Fibroblast of lung (primary cell): Measurements from ENCODE around the gene CATSPERD. TPM values are rescaled to one million over a fixed set of nuclear protein-coding genes. Genes with fewer than 3 reads are reported as not detected.
"Not testable (repeated sequence)": the region's sequence is repeated elsewhere in the genome, so short reads cannot be mapped to it uniquely, and the experiment has no call there.

Experiments used
- DNase-seq, 2 donors: peaks; one replicate each; pipeline versions ENCODE4 v3.0.0 to v3.0.0-alpha.2; 2010; ENCODE audit warnings: low read depth in 2 of 2
- H2AFZ ChIP-seq: 2 replicates; pipeline ENCODE4 v1.5.1; 2012; ENCODE audit warnings: low read length, control low read depth, inconsistent platforms
- H3K27ac ChIP-seq: 2 replicates; pipeline ENCODE4 v1.5.1; 2011; ENCODE audit warnings: low read length, control low read depth; ENCODE audit not compliant: insufficient read depth
- H3K27me3 ChIP-seq: 2 replicates; pipeline ENCODE4 v1.5.1; 2011; ENCODE audit warnings: mild to moderate bottlenecking, low read length; ENCODE audit not compliant: control insufficient read depth, insufficient read depth
- H3K36me3 ChIP-seq: 2 replicates; pipeline ENCODE4 v1.5.1; 2011; ENCODE audit warnings: low read length; ENCODE audit not compliant: control insufficient read depth, insufficient read depth
- H3K4me1 ChIP-seq: 2 replicates; pipeline ENCODE4 v1.5.1; 2011; ENCODE audit warnings: low read length; ENCODE audit not compliant: control insufficient read depth, insufficient read depth; ENCODE audit errors: extremely low read depth
- H3K4me2 ChIP-seq: 2 replicates; pipeline ENCODE4 v1.5.1; 2011; ENCODE audit warnings: low read length, control low read depth; ENCODE audit not compliant: insufficient read depth; ENCODE audit errors: extremely low read depth
- H3K4me3 ChIP-seq, 4 experiments: fragments of 200-600 bp in 1 of 4; sonication (generic) in 1 of 4; replicated peaks in 1 of 4; 2 replicates each; pipeline ENCODE4 v1.5.1; 2011 to 2016; ENCODE audit warnings: low read length in 4 of 4, low read depth in 3 of 4, mild to moderate bottlenecking in 3 of 4, control low read depth in 2 of 4, inconsistent platforms in 1 of 4, mixed read lengths in 1 of 4; ENCODE audit not compliant: insufficient read depth in 1 of 4; ENCODE audit errors: control extremely low read depth in 1 of 4
- H3K79me2 ChIP-seq: 2 replicates; pipeline ENCODE4 v1.5.1; 2012; ENCODE audit warnings: mild to moderate bottlenecking, low read length, inconsistent platforms; ENCODE audit not compliant: control insufficient read depth, insufficient read depth
- H3K9ac ChIP-seq: 2 replicates; pipeline ENCODE4 v1.5.1; 2011; ENCODE audit warnings: mild to moderate bottlenecking, low read length, control low read depth; ENCODE audit not compliant: insufficient read depth
- H3K9me3 ChIP-seq: 2 replicates; pipeline ENCODE4 v1.5.1; 2012; ENCODE audit warnings: low read depth, low read length; ENCODE audit not compliant: control insufficient read depth, insufficient read depth
- H4K20me1 ChIP-seq: 2 replicates; pipeline ENCODE4 v1.5.1; 2011; ENCODE audit warnings: low read length; ENCODE audit not compliant: control insufficient read depth, insufficient read depth; ENCODE audit errors: extremely low read depth
- CTCF ChIP-seq, 2 donors: IDR thresholded peaks in 1 of 2; conservative IDR thresholded peaks in 1 of 2; 1 replicate in 1 of 2; 2 replicates in 1 of 2; pipeline ENCODE4 v1.5.1; 2011 to 2012; ENCODE audit warnings: low read length in 2 of 2, control low read depth in 1 of 2, inconsistent platforms in 1 of 2, low read depth in 1 of 2, mild to moderate bottlenecking in 1 of 2
- EZH2 ChIP-seq: IDR thresholded peaks from 2 replicates; pipeline ENCODE4 v1.5.1; 2012; ENCODE audit warnings: low read length, control low read depth, mild to moderate bottlenecking; ENCODE audit errors: missing control alignments
- polyA plus RNA-seq, 2 donors: library from polyadenylated mRNA; depleted of rRNA in 1 of 2; stranded (reverse) in 1 of 2; unstranded in 1 of 2; fragments of >200 nt; gene quantifications; 2 replicates each; pipeline ENCODE4 v1.2.1, GENCODE V29; 2011 to 2012; ENCODE audit warnings: missing spikeins in 1 of 2
- total RNA-seq: library from RNA; depleted of rRNA; stranded (reverse); fragments of >200 nt; gene quantifications from 2 replicates; pipeline ENCODE4 v1.2.1, GENCODE V29; 2014

The CATSPERD gene
- total and polyA plus RNA-seq, 2 donors (not counting 1 experiment from before 2014, with no cell fraction given): not detected

- H3K9ac ChIP-seq: no peak overlapping the region
- no peak overlapping the region for H3K4me2 ChIP-seq
- H4K20me1 ChIP-seq: no peaks in the 10 kb centered on the region
- no peak overlapping the region for H3K4me3 ChIP-seq
- no peaks in the 10 kb centered on the region for H3K4me1 ChIP-seq
- no peak overlapping the region for H3K27ac ChIP-seq
- DNase-seq: peak in 1 of 2 donors; percentile 9
- H3K27me3 ChIP-seq: no peaks in the 10 kb centered on the region
- H3K79me2 ChIP-seq: no peaks in the 10 kb centered on the region
- H3K9me3 ChIP-seq: no peaks in the 10 kb centered on the region
- TF ChIP-seq EZH2: no peak
- no peak for TF ChIP-seq CTCF (conservative IDR thresholded peaks at IDR 0.05 in 1 of 2, IDR thresholded peaks at IDR 0.05 in 1 of 2; ENCODE audit: low read depth in 1 of 2, low read length in 2 of 2)
- no peak overlapping the region for H2AFZ ChIP-seq
- H3K36me3 ChIP-seq: no peaks in the 10 kb centered on the region
Observed at GRCh38 chr19:5738423-5738822, 18.0 kb downstream of the CATSPERD start.

- H3K4me3 ChIP-seq: no peak overlapping the region
- H3K79me2 ChIP-seq: no peaks in the 10 kb centered on the region
- H3K36me3 ChIP-seq: no peaks in the 10 kb centered on the region
- DNase-seq: no peak
- no peaks in the 10 kb centered on the region for H3K9me3 ChIP-seq
- H3K4me1 ChIP-seq: no peaks in the 10 kb centered on the region
- TF ChIP-seq EZH2: no peak
- no peak for TF ChIP-seq CTCF (conservative IDR thresholded peaks at IDR 0.05 in 1 of 2, IDR thresholded peaks at IDR 0.05 in 1 of 2; ENCODE audit: low read depth in 1 of 2, low read length in 2 of 2)
- H3K9ac ChIP-seq: no peak overlapping the region
- H3K4me2 ChIP-seq: no peak overlapping the region
- no peak overlapping the region for H3K27ac ChIP-seq
- no peaks in the 10 kb centered on the region for H4K20me1 ChIP-seq
- no peaks in the 10 kb centered on the region for H3K27me3 ChIP-seq
- no peak overlapping the region for H2AFZ ChIP-seq
Observed at GRCh38 chr19:5742051-5742450, 21.6 kb downstream of the CATSPERD start.

- H4K20me1 ChIP-seq: no peaks in the 10 kb centered on the region
Observed at GRCh38 chr19:5743630-5744029, 23.2 kb downstream of the CATSPERD start.

GRCh38 chr19:5744999-5745398 is 24.6 kb downstream of the CATSPERD start:
- H3K9ac ChIP-seq, H3K4me1 ChIP-seq, H3K79me2 ChIP-seq, H2AFZ ChIP-seq, H3K27me3 ChIP-seq, H3K9me3 ChIP-seq, H3K36me3 ChIP-seq, H3K4me2 ChIP-seq, H3K27ac ChIP-seq, H4K20me1 ChIP-seq, DNase-seq, H3K4me3 ChIP-seq: not testable (repeated sequence)

More at GRCh38 chr19:5743630-5744029, 23.2 kb downstream of the CATSPERD start:
- no peaks in the 10 kb centered on the region for H3K9me3 ChIP-seq
- no peak overlapping the region for H3K27ac ChIP-seq
- H2AFZ ChIP-seq: no peak overlapping the region
- H3K4me3 ChIP-seq: no peak overlapping the region
- no peaks in the 10 kb centered on the region for H3K36me3 ChIP-seq
- TF ChIP-seq EZH2: no peak
- TF ChIP-seq CTCF (conservative IDR thresholded peaks at IDR 0.05 in 1 of 2, IDR thresholded peaks at IDR 0.05 in 1 of 2; ENCODE audit: low read depth in 1 of 2, low read length in 2 of 2): no peak
- no peaks in the 10 kb centered on the region for H3K79me2 ChIP-seq
- H3K4me2 ChIP-seq: no peak overlapping the region
- no peaks in the 10 kb centered on the region for H3K4me1 ChIP-seq
- DNase-seq: no peak
- H3K27me3 ChIP-seq: no peaks in the 10 kb centered on the region
- no peak overlapping the region for H3K9ac ChIP-seq

- H2AFZ ChIP-seq, H3K4me1 ChIP-seq, H3K4me3 ChIP-seq, H4K20me1 ChIP-seq, H3K36me3 ChIP-seq, H3K9ac ChIP-seq, DNase-seq, H3K4me2 ChIP-seq, H3K27ac ChIP-seq, H3K9me3 ChIP-seq, H3K27me3 ChIP-seq, H3K79me2 ChIP-seq: not testable (repeated sequence)
Observed at GRCh38 chr19:5748920-5749319, 28.5 kb downstream of the CATSPERD start.
